Stimulated activated CD4-positive, alpha-beta T cell treated with anti-CD3 and anti-CD28 coated beads, Interleukin-12 subunit alpha, Interleukin-12 subunit beta, amount 100 ng/mL, for 48 hours (primary cell): ENCODE results near the gene PUSL1.
A peak's percentile ranks its signal among the peaks of the same experiment; 100 is the strongest.

ENCODE experiments used
- DNase-seq, 3 donors: peaks; one replicate each; pipeline ENCODE4 v3.0.0-alpha.2; 2020; ENCODE audit warnings: low read depth in 2 of 3, low spot score in 1 of 3

The PUSL1 gene

GRCh38 chr1:1307923-1308755, at the start of gene PUSL1, which contains the start of gene ACAP3:
Gene PUSL1 (plus strand): TSS chr1:1308597. CDS start chr1:1308644, 47 bp downstream.
Gene ACAP3 (minus strand): TSS chr1:1307930. CDS start chr1:1307815, 115 bp downstream.
- peak; percentile 74 to 85 (median 85) for DNase-seq

GRCh38 chr1:1259119-1259488, 49.3 kb upstream of the PUSL1 start:
- DNase-seq, result no peak

GRCh38 chr1:1259540-1259939, 48.9 kb upstream of the PUSL1 start:
- DNase-seq, result no peak

- DNase-seq, result no peak
Observed at GRCh38 chr1:1259951-1260600, 48.3 kb upstream of the PUSL1 start.

GRCh38 chr1:1260843-1261560, 47.4 kb upstream of the PUSL1 start:
- DNase-seq, result no peak

DNA sequence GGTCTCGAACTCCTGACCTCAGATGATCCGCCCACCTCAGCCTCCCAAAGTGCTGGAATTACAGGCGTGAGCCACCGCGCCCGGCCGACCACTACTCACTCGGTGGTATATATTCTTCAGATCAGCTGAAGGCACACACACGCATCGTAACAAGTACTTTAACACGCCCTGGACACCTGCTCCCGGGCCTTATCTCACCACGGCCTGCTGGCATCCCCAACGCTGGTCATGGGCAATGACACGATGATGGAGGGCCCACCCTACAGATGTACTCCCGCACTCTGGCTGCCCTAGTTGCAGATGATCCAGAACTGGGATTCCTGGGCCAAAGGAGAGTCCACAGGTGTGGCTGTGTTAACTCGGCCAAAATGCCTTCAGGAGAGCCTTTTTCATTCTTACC, 46.3 kb upstream of the PUSL1 start:
- DNase-seq, result no peak

- DNase-seq, result no peak
Observed at GRCh38 chr1:1262758-1263157, 45.6 kb upstream of the PUSL1 start.

DNA sequence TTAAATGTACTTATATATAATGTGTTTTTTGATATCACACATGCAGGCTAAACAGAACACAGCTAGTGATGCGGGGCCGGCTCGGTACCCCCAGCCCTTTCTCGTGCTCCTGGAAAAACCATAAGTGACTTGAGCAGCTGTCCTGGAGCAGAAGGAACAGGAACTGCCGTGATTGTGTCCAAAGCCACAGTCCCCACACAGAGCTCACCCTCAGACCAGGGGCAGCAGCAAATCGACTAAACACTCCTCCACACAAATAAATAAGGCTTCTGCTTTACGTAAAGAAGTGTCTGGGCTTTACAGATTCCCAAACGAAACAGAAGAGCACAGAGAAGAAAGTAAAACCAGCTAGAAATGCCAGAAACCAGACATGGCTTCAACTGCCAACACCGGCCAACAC, 44.4 kb upstream of the PUSL1 start:
- DNase-seq, result no peak

- DNase-seq, result no peak
Observed at GRCh38 chr1:1264868-1265272, 43.5 kb upstream of the PUSL1 start.

- DNase-seq, result no peak
Observed at GRCh38 chr1:1267488-1268283, 40.7 kb upstream of the PUSL1 start.

- DNase-seq, result no peak
Observed at GRCh38 chr1:1268284-1268682, 40.1 kb upstream of the PUSL1 start.

DNA sequence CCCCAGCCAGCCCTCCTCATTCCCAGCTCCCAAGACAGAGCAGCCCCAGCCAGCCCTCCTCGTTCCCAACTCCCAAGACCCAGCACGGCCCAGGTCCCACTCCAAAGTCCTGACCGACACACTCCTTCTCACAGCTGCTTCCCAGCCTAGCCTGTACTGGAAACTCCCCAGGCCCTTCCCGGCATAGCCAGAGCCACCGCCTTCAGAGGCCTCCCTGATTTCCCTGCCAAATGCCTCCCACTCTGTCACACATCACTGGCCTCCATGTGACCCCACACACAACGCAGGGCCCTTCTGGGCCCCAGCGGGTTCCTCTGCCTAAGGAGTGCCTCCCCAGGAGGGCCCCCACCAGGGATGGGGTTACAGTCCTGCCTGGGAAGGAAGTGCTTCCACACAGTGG, 37.6 kb upstream of the PUSL1 start:
- no peak for DNase-seq

GRCh38 chr1:1272341-1273208, 35.8 kb upstream of the PUSL1 start:
- no peak for DNase-seq

DNA sequence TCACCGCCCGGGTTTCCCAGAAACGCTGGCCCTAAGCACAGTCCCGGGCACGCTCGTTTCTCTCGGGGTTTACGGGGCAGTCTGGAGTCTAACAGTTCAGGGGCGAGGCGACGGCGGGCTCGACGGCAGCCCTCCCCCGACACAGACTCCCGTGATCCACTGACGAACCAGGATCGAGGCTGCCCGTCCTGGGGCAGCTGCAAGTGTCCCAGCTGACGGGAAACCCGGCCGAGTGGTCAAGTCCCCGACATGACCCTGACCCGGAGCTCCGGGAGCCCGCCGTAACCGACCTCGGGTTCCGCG, 35.2 kb upstream of the PUSL1 start:
- DNase-seq, result no peak

GRCh38 chr1:1273512-1274298, 34.7 kb upstream of the PUSL1 start, which contains the start of gene UBE2J2:
Gene UBE2J2 (minus strand): TSS chr1:1273854. CDS start chr1:1267992, 5,862 bp downstream.
- peak; percentile 89 to 94 (median 91) for DNase-seq

DNA sequence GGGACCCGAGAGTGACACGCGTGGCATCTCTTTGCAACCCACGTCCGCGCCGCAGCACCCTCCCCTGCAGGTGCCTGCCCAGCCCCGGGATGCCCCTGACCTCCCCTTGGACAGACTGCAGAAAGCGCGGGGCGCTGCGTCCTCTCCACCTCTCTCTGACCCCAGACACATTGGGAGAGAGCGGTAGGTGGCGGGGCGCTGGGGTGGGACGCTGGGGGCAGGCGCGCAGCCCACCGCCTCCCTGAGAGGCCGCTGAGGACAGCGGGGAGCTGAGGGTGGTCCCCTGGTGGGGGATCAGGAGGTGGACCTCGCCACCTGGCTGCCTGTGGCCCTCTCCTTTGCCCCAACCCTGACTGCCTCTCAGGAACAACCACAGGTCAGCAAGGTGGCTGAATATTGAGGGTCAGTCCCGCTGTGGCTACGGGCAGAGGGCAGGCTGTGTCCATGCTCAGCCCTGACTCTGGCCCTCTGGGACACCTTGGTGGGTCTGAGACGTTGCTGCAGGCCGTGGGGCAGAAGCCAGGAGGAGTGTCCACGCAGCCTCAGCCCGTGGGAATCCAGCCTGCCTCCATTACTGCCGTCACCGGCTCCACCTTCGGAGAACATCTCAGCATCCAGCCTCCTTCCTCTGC, 34.0 kb upstream of the PUSL1 start:
- DNase-seq, result no peak

DNA sequence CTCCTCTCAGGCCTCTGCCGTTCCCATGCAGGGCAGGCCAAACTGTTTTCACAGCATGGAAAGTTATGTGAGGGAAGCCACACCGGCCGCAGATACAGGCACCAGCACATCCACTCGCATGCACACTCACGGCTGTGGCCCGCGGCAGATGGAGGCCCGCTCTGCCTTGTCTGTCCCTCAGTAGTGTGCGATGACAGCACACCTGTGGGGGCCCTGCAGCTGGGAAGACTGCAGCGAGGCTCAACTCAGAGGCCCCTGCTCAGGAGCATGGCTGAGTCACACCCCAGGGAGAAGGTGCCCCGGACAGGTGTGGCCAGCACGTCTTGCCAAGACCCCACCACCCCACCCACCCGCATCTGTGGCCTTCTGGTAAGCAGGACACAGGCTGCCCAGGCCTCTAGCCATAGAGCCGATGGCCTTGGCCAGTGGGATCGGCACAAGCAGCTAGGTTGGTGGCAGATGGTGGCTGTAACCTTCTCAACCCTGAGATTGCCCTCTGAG, 33.4 kb upstream of the PUSL1 start:
- DNase-seq, result no peak

DNA sequence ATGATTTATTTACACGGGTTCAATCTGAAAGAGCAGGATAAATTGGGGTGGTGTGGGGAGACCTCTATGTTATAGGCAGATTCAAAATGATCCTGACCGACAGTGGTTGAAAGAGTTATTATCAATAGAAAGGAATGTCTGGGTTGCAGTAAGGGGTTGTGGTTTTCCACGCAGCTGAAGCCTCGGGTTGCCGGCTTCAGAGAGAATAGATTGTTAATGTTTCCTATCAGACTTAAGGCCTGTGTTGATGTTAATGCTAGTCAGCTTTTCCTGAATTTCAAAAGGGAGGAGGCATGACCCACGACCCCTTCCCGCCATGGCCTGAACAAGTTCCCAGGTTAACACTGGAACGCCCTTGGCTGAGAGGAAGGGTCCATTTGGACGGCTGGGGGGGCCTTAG, 32.6 kb upstream of the PUSL1 start:
- DNase-seq, result no peak

GRCh38 chr1:1278620-1279019, 29.8 kb upstream of the PUSL1 start:
- no peak for DNase-seq
